ENCODE results near the gene WNT2B.
"Not testable (repeated sequence)": the region's sequence is repeated elsewhere in the genome, so short reads cannot be mapped to it uniquely, and the experiment has no call there.

Gene WNT2B

GRCh38 chr1:112508278-112509004 lies at the start of gene WNT2B:
Gene WNT2B (plus strand): TSS chr1:112508965. CDS start chr1:112509263, 298 bp downstream.
- DNase-seq (ENCODE audit: low spot score) (no peak), FAIRE-seq (no peak)

DNA sequence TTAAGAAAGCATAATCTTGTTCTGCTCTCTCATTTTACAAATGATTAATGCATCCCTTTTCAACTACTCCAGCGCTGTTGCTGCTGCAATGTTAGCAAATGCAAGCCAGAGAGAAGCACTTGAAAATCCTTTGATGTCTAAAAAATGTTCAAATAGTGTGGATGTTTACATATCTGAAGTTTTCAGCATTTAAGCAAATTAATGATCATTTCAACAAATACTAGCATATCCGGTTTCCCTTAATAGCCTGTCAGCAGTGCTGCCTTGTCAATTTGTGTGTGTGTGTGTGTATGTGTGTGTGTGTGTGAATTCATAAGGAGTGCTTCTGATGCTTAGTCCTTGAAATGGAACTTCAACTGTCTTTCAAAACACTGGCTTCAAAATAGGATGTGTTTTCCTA lies 48.1 kb upstream of the WNT2B start:
- FAIRE-seq (no peak), DNase-seq (ENCODE audit: low spot score) (no peak)

DNA sequence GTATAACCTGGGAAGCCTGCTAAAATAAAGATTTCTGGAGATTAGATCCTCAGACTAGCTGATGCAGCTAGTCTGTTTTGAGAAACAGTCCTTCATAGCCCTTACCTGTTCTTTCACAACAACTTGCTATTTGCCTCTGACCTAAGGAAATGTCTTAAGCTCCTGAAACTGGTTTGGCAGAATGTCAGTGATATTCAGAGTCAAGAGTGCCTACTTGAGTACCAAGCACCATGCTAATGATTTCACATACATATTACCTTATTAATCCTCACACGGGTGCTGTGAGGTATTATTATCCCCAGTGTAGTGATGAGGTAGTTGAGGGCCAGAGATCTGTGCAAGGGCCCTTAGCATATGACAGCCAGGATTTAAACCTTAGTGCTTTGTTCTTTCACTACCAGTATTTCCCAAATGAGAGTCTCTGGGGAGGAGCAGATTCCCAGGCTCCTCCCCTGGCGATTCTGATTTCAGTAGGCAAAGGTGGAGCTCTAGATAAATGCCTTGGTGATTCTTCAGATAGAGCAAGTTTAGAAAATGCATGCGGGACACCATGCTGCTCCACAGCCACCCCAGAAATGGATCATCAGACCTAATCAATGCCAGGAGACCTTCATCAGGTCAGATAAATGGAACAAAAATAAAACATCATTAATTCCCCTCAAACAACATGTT lies 47.4 kb upstream of the WNT2B start:
- FAIRE-seq, result no peak
- DNase-seq (ENCODE audit: low spot score), result no peak

- FAIRE-seq, result no peak
- DNase-seq (ENCODE audit: low spot score), result no peak
Observed at GRCh38 chr1:112462953-112463279, 45.8 kb upstream of the WNT2B start.

DNA sequence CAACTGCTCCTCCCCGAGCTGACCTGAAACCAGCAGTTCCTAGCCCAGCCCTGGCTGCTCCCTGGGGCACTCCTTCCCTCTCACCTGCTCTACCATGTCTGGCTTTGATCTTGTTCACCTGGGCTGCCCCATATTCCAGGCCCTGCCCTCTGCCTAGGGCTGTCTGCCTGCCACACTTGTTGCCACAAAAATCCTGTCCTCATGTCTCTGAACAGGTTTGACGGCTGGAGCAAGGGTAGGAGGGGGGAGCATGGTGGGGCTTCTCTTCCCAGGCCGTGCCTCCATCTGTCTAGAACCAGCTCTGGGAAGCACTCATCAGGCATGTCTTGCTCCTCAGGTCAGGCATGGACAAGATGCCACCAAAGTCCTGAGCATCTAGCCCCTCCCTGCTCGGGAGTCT lies 44.3 kb upstream of the WNT2B start:
- DNase-seq (ENCODE audit: low spot score) (no peak), FAIRE-seq (no peak)

DNA sequence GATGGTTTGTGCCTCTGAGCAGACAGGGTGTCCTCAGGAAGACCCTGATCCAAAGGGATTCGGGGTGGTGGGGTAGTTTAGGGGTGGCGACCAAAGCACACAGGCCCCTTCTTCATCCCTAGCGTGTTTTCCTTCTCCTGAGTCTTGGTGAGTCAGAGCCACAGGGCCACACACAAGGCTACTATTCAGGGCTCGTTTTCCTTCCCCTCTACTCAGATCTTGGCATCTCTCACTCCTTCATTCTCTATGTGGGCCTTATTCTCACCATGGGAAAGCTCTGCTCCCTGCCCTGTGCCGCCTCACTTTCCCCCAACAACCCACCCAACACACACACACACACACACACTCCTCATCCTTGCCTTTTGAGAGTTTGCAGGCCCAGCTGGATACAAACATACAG lies 43.6 kb upstream of the WNT2B start:
- FAIRE-seq, result no peak

DNA sequence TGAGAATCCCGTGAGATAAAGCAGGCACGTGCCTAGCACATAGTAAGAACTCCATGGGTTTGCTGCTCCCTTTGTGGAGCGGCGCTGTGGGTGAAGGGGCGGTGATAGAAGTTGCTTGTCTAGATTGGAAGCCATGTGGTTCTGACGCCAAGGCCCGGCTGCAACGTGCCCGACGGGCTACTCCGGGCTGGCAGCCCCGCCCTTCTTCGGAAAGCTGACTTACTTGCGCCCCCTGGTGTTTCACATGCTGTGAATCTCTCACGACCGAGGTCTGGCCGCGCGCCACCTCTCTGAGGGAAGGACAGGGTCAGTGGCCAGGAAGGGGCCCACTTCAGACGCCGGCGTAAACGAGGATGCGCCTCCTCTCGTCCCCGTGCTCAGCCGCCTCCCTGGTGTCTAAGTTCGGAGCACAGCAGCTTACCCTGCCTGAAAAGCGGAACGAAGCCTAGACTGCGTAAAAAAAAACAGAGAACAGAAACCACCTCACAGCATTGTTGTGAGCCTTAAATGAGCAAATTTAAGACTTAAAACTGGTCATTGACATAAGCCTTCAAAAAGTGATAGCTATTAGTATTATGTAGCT lies 42.6 kb upstream of the WNT2B start:
- DNase-seq (ENCODE audit: low spot score) (peak; percentile 81), FAIRE-seq (peak; percentile 55)

More for the DNA sequence above, 43.6 kb upstream of the WNT2B start:
- no peak for DNase-seq (ENCODE audit: low spot score)

GRCh38 chr1:112470324-112470723 lies 38.4 kb upstream of the WNT2B start:
- not testable (repeated sequence) for FAIRE-seq; DNase-seq (ENCODE audit: low spot score)

DNA sequence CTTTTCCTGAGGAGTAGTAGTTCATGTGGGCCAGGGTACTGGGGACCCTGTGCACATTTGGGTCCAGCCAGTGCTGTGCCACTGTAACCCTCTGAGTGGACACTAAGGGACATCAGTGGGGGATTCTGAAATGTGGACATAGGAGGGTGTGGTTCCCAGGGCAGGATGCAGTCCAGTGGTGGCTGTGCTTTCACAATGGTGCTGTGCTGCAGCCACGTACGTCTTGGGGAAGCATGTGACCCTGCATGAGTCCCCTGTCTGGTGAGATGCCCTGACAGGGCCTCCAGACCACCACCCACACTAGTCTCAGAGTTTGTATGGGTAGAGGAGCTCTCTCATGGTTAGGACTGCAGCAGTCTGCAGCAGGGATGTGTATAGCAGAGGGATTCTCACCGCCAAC lies 37.8 kb upstream of the WNT2B start:
- no peak for FAIRE-seq
- no peak for DNase-seq (ENCODE audit: low spot score)

- no peak for FAIRE-seq
- no peak for DNase-seq (ENCODE audit: low spot score)
Observed at GRCh38 chr1:112472142-112472541, 36.6 kb upstream of the WNT2B start.

DNA sequence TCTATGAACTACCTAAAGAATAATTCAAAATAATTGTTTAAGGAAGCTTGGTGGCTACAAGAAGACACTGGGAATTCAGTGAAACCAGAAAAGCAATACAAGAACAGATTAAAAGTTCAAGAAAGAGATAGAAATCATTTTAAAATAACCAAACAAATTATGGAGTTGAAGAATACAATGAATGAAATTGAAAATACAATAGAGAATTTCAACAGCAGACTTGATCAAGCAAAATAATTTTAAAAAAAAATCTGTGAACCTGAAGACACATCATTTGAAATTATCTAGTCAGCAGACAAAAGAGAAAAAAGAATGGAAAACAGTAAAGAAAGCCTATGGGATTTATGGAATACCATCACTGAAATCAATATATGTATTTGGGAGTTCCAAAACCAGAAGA lies 31.2 kb upstream of the WNT2B start:
- FAIRE-seq, result no peak

GRCh38 chr1:112478314-112478713 lies 30.5 kb upstream of the WNT2B start:
- FAIRE-seq (no peak), DNase-seq (ENCODE audit: low spot score) (no peak)

More for the DNA sequence above, 31.2 kb upstream of the WNT2B start:
- DNase-seq (ENCODE audit: low spot score), result no peak

DNA sequence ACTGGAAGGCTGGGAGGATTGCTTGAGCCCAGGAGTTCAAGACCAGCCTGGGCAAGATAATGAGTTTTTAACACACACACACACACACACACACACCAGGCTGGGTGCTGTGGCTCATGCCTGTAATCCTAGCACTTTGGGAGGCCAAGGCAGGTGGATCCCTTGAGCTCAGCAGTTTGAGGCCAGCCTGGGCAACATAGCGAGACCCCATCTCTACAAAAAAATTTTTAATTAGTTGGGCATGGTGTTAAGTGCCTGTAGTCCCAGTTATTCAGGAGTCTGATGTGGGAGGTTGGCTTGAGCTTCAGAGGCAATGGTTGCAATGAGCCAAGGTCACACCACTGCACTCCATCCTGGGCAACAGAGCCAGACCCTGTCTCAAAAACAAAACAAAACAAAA lies 22.7 kb upstream of the WNT2B start:
- DNase-seq (ENCODE audit: low spot score); FAIRE-seq: not testable (repeated sequence)

GRCh38 chr1:112487686-112488085 lies 21.1 kb upstream of the WNT2B start:
- not testable (repeated sequence) for FAIRE-seq; DNase-seq (ENCODE audit: low spot score)

DNA sequence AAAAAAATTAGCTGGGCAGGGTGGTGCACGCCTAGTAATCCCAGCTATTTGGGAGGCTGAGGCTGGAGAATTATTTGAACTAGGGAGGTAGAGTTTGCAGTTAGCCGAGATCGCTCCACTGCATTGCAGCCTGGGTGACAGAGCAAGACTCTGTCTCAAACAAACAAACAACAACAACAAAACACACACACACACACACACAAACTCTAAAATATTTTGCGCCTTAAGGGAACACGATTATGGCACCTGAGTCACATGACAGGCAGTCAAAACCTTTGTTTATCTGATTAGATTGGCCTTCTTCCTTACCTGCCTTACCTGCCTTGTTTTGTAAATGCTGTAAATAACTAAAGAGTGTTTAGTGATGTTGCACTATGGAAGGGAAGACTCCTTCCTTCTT lies 20.6 kb upstream of the WNT2B start:
- no peak for DNase-seq (ENCODE audit: low spot score)

GRCh38 chr1:112492076-112492475 lies 16.7 kb upstream of the WNT2B start:
- no peak for FAIRE-seq
- no peak for DNase-seq (ENCODE audit: low spot score)

More for the DNA sequence above, 20.6 kb upstream of the WNT2B start:
- FAIRE-seq, result no peak

GRCh38 chr1:112493351-112493750 lies 15.4 kb upstream of the WNT2B start:
- DNase-seq (ENCODE audit: low spot score) (no peak), FAIRE-seq (no peak)

DNA sequence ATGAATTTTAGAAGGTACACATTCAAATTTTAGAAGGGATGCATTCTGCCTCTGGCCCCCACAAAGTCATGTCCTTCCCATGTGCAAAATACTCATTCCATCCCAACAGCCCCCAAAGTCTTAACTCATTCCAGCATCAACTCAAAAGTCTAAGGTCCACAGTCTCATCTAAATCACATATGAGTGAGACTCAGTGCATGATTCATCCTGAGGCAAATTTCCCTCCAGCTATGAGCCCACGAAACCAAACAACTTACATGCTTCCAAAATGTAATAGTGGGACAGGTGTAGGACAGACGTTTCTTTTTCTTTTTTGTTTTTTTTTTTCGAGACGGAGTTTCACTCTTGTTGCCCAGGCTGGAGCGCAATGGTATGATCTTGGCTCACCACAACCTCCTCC lies 12.5 kb upstream of the WNT2B start:
- DNase-seq (ENCODE audit: low spot score) (no peak), FAIRE-seq (no peak)

DNA sequence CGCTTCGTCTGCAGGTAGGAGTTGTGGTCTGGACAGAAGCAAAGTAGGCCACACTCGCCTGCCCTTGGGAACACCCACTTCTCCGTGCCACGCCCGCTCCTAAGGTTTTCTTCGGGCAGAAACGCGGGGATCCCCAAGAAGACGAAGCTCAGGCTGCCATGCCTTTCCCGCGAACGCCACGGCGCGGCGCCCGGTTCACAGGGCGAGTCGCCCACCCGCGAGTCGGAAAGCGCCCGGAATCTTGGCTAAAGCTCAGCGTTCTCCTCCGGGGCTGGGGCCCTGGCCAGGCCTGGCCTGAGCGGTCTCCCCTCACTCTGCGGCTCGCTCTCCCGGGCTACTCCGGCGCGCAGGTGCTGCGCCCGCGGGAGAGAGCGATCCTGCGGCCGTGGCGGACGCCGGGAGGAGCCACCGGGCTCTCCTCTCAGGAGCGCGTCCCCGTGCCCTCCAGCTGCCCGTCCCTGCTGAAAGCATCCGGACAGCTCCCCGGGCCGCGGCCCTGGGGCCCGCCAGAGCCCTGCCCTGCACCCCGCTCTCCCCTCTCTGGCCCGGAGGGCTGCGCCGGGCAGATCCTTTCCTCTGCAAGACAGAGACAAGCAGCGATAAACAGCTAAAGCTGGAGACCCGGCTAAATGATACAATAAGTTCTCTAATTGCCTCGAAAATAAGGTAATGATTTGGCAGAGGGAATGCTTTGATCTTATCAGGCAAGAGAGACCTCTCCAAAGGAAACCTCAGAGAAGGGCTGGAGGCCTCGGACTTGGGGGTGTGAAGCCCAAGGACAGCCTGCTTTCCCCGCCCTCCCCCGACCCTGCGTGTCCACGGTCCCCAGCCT lies 6.7 kb upstream of the WNT2B start:
- FAIRE-seq (no peak), DNase-seq (ENCODE audit: low spot score) (peak; percentile 26)

GRCh38 chr1:112502826-112503225 lies 5.9 kb upstream of the WNT2B start:
- DNase-seq (ENCODE audit: low spot score), result no peak
- no peak for FAIRE-seq

DNA sequence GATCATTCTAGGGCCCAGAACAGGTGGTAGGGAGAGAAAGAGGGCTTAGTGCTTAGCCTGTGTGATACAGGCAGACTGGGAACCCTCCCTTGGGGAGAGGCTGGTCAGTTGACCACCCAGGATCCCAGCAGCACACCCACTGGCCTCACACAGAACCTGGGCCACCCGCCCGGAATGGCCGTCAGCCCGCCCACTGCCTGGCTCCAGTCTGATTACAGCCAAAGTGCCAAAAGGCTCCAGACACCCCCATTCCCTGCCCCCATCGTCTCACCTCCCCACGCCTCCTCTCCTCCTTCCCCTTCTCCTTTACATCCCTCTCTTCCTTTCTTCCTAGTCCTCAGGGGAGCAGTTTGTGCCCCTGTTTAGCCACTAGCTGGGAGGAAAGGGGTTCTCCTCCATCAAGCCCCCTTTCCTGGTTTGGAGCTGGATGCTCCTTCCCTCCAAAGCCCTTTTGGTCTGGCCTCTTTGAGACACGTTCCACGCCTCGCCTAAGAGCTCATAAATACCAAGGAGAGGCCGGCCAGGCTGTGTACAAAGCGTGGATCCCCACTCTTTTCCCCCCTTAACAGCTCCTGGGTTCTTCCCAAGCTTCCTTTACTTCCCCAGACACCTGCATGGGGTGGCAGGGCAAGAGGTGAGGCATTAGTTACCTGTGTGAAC lies 4.6 kb upstream of the WNT2B start:
- FAIRE-seq (no peak), DNase-seq (ENCODE audit: low spot score) (no peak)

Measured in RCC 7860 (cell line).